Dendritic cell treated with granulocyte-macrophage colony-stimulating factor and Interleukin-4, amounts not matched to agents 40 ng/mL and 50 ng/mL, for 4 days (primary cell): ENCODE measurements around the gene LAMTOR3.

Experiments used
- H3K27ac Mint-ChIP-seq: one replicate; pipeline ENCODE4 v1.8.0; 2022; ENCODE audit warnings: mild to moderate bottlenecking, mixed read lengths
- H3K27me3 Mint-ChIP-seq: one replicate; pipeline ENCODE4 v1.8.0; 2022; ENCODE audit warnings: mild to moderate bottlenecking, mixed read lengths
- H3K36me3 Mint-ChIP-seq: one replicate; pipeline ENCODE4 v1.8.0; 2022; ENCODE audit warnings: low read depth, mixed read lengths
- H3K4me1 Mint-ChIP-seq: one replicate; pipeline ENCODE4 v1.8.0; 2022; ENCODE audit warnings: low read depth, mixed read lengths
- H3K4me3 Mint-ChIP-seq: one replicate; pipeline ENCODE4 v1.8.0; 2022; ENCODE audit warnings: mild to moderate bottlenecking, moderate library complexity, mixed read lengths
- H3K9me3 Mint-ChIP-seq: one replicate; pipeline ENCODE4 v1.8.0; 2022; ENCODE audit warnings: mixed read lengths
- intact Hi-C: fragments of 100-400 bp; cut with micrococcal nuclease; formaldehyde crosslinking; loops from one replicate; pipeline ENCODE4 v1.15.0; 2022

LAMTOR3 gene

GRCh38 chr4:99885687-99886086 is 8.5 kb downstream of the LAMTOR3 start:
- intact Hi-C loops, result loop anchor here (1.0 kb wide), 1 partner anchor 73 kb away; no protein-coding TSS in a partner anchor
- H3K36me3 Mint-ChIP-seq, result peaks cover 43% of the 10 kb centered on the region
- H3K27ac Mint-ChIP-seq, result no peak overlapping the region
- no peak overlapping the region for H3K4me3 Mint-ChIP-seq
- H3K27me3 Mint-ChIP-seq, result no peaks in the 10 kb centered on the region
- H3K9me3 Mint-ChIP-seq, result no peaks in the 10 kb centered on the region
- H3K4me1 Mint-ChIP-seq, result peaks cover 5% of the 10 kb centered on the region

GRCh38 chr4:99885063-99885664 is 9.1 kb downstream of the LAMTOR3 start:
- H3K9me3 Mint-ChIP-seq, result no peaks in the 10 kb centered on the region
- no peak overlapping the region for H3K4me3 Mint-ChIP-seq
- H3K27me3 Mint-ChIP-seq, result no peaks in the 10 kb centered on the region
- intact Hi-C loops, result loop anchor here (1.0 kb wide), 1 partner anchor 73 kb away; no protein-coding TSS in a partner anchor
- H3K4me1 Mint-ChIP-seq, result peaks cover 5% of the 10 kb centered on the region
- H3K27ac Mint-ChIP-seq, result no peak overlapping the region
- peaks cover 48% of the 10 kb centered on the region for H3K36me3 Mint-ChIP-seq

GRCh38 chr4:99879458-99879857 is 14.8 kb downstream of the LAMTOR3 start:
- intact Hi-C loops, result no loop called here
- peaks cover 64% of the 10 kb centered on the region for H3K36me3 Mint-ChIP-seq
- H3K4me1 Mint-ChIP-seq, result no peaks in the 10 kb centered on the region

GRCh38 chr4:99878604-99879003 is 15.6 kb downstream of the LAMTOR3 start:
- no peak overlapping the region for H3K4me3 Mint-ChIP-seq
- H3K27me3 Mint-ChIP-seq, result no peaks in the 10 kb centered on the region
- H3K36me3 Mint-ChIP-seq, result peaks cover 67% of the 10 kb centered on the region
- no peak overlapping the region for H3K27ac Mint-ChIP-seq
- intact Hi-C loops, result no loop called here
- no peaks in the 10 kb centered on the region for H3K4me1 Mint-ChIP-seq
- no peaks in the 10 kb centered on the region for H3K9me3 Mint-ChIP-seq

More at GRCh38 chr4:99879458-99879857, 14.8 kb downstream of the LAMTOR3 start:
- Mint-ChIP-seq H3K27ac (no peak overlapping the region), H3K9me3 (no peaks in the 10 kb centered on the region), H3K27me3 (no peaks in the 10 kb centered on the region), H3K4me3 (no peak overlapping the region)

GRCh38 chr4:99876946-99877345 is 17.3 kb downstream of the LAMTOR3 start:
- Mint-ChIP-seq H3K27ac (no peak overlapping the region), H3K36me3 (peaks cover 74% of the 10 kb centered on the region), H3K4me1 (no peaks in the 10 kb centered on the region), H3K4me3 (no peak overlapping the region), H3K27me3 (no peaks in the 10 kb centered on the region), H3K9me3 (no peaks in the 10 kb centered on the region)
- intact Hi-C loops, result no loop called here

- H3K9me3 Mint-ChIP-seq, result no peaks in the 10 kb centered on the region
- no peak overlapping the region for H3K27ac Mint-ChIP-seq
- intact Hi-C loops, result no loop called here
- H3K4me3 Mint-ChIP-seq, result no peak overlapping the region
- no peaks in the 10 kb centered on the region for H3K4me1 Mint-ChIP-seq
- H3K27me3 Mint-ChIP-seq, result no peaks in the 10 kb centered on the region
- H3K36me3 Mint-ChIP-seq, result peaks cover 74% of the 10 kb centered on the region
Measured at GRCh38 chr4:99875071-99875470, 19.2 kb downstream of the LAMTOR3 start.

GRCh38 chr4:99872570-99872969 is 21.7 kb downstream of the LAMTOR3 start:
- Mint-ChIP-seq H3K27ac (no peak overlapping the region), H3K4me1 (no peaks in the 10 kb centered on the region)

GRCh38 chr4:99868126-99868596 is 26.1 kb downstream of the LAMTOR3 start:
- intact Hi-C loops, result no loop called here
- Mint-ChIP-seq H3K36me3 (peaks cover 81% of the 10 kb centered on the region), H3K9me3 (no peaks in the 10 kb centered on the region), H3K27ac (no peak overlapping the region), H3K4me3 (no peak overlapping the region), H3K27me3 (no peaks in the 10 kb centered on the region), H3K4me1 (no peaks in the 10 kb centered on the region)

More at GRCh38 chr4:99872570-99872969, 21.7 kb downstream of the LAMTOR3 start:
- Mint-ChIP-seq H3K9me3 (no peaks in the 10 kb centered on the region), H3K27me3 (no peaks in the 10 kb centered on the region), H3K4me3 (no peak overlapping the region), H3K36me3 (peaks cover 63% of the 10 kb centered on the region)
- intact Hi-C loops, result no loop called here

GRCh38 chr4:99863804-99864203 is 30.4 kb downstream of the LAMTOR3 start:
- intact Hi-C loops, result no loop called here
- Mint-ChIP-seq H3K4me1 (peaks cover 6% of the 10 kb centered on the region), H3K27me3 (no peaks in the 10 kb centered on the region), H3K4me3 (no peak overlapping the region), H3K27ac (no peak overlapping the region), H3K9me3 (no peaks in the 10 kb centered on the region), H3K36me3 (peaks cover 72% of the 10 kb centered on the region)

GRCh38 chr4:99861120-99861905 is 32.9 kb downstream of the LAMTOR3 start:
- Mint-ChIP-seq H3K9me3 (no peaks in the 10 kb centered on the region), H3K4me3 (no peak overlapping the region), H3K27ac (no peak overlapping the region), H3K36me3 (peaks cover 59% of the 10 kb centered on the region), H3K4me1 (peaks cover 25% of the 10 kb centered on the region), H3K27me3 (no peaks in the 10 kb centered on the region)
- intact Hi-C loops, result no loop called here

- intact Hi-C loops, result no loop called here
- Mint-ChIP-seq H3K9me3 (no peaks in the 10 kb centered on the region), H3K27me3 (no peaks in the 10 kb centered on the region), H3K4me1 (peaks cover 30% of the 10 kb centered on the region), H3K36me3 (peaks cover 55% of the 10 kb centered on the region), H3K27ac (no peak overlapping the region), H3K4me3 (no peak overlapping the region)
Measured at GRCh38 chr4:99860521-99860920, 33.7 kb downstream of the LAMTOR3 start.

- no peak overlapping the region for H3K27ac Mint-ChIP-seq
- no peak overlapping the region for H3K4me3 Mint-ChIP-seq
- H3K27me3 Mint-ChIP-seq, result no peaks in the 10 kb centered on the region
- intact Hi-C loops, result loop anchor here (5.0 kb wide), 1 partner anchor 33 kb away; the partner anchor contains the start of gene LAMTOR3
- peaks cover 38% of the 10 kb centered on the region for H3K4me1 Mint-ChIP-seq
- peaks cover 53% of the 10 kb centered on the region for H3K36me3 Mint-ChIP-seq
- H3K9me3 Mint-ChIP-seq, result no peaks in the 10 kb centered on the region
Measured at GRCh38 chr4:99859618-99860017, 34.6 kb downstream of the LAMTOR3 start.

- H3K27me3 Mint-ChIP-seq, result no peaks in the 10 kb centered on the region
- intact Hi-C loops, result loop anchor here (5.0 kb wide), 1 partner anchor 35 kb away; the partner anchor contains the start of gene LAMTOR3
- peaks cover 59% of the 10 kb centered on the region for H3K36me3 Mint-ChIP-seq
- H3K27ac Mint-ChIP-seq, result peak overlapping the region; percentile 81
- no peaks in the 10 kb centered on the region for H3K9me3 Mint-ChIP-seq
- H3K4me3 Mint-ChIP-seq, result no peak overlapping the region
- peaks cover 49% of the 10 kb centered on the region for H3K4me1 Mint-ChIP-seq
Measured at GRCh38 chr4:99857307-99857706, 36.9 kb downstream of the LAMTOR3 start.

GRCh38 chr4:99856166-99856565 is 38.1 kb downstream of the LAMTOR3 start:
- Mint-ChIP-seq H3K9me3 (no peaks in the 10 kb centered on the region), H3K27ac (peak overlapping the region; percentile 81), H3K4me3 (peak overlapping the region; percentile 27), H3K36me3 (peaks cover 58% of the 10 kb centered on the region), H3K4me1 (peaks cover 58% of the 10 kb centered on the region), H3K27me3 (no peaks in the 10 kb centered on the region)
- intact Hi-C loops, result loop anchor here (1.0 to 5.0 kb wide), 2 partner anchors 9 to 36 kb away; partner anchors contain the start of gene LAMTOR3
